Measurements from ENCODE around the gene AFF3. TPM values are rescaled to one million over a fixed set of nuclear protein-coding genes. Genes with fewer than 3 reads are reported as not detected.
"Not testable (repeated sequence)": the region's sequence is repeated elsewhere in the genome, so short reads cannot be mapped to it uniquely, and the experiment has no call there.

The AFF3 gene
- total RNA-seq, 4 donors from 2014 or later, result 5.3 to 216 (median 12.5) TPM

GRCh38 chr2:99747842-99748241 lies 394.5 kb downstream of the AFF3 start:
- no peaks in the 10 kb centered on the region for H3K27me3 ChIP-seq
- no peaks in the 10 kb centered on the region for H3K4me1 ChIP-seq
- no peaks in the 10 kb centered on the region for H3K36me3 ChIP-seq
- no peak overlapping the region for H3K27ac ChIP-seq
- DNase-seq, result no peak
- no peak for TF ChIP-seq POLR2A (IDR thresholded peaks at IDR 0.05)
- no peak for TF ChIP-seq CTCF (IDR thresholded peaks at IDR 0.05)
- no peak overlapping the region for H3K4me3 ChIP-seq
- H3K9me3 ChIP-seq, result no peaks in the 10 kb centered on the region

DNA sequence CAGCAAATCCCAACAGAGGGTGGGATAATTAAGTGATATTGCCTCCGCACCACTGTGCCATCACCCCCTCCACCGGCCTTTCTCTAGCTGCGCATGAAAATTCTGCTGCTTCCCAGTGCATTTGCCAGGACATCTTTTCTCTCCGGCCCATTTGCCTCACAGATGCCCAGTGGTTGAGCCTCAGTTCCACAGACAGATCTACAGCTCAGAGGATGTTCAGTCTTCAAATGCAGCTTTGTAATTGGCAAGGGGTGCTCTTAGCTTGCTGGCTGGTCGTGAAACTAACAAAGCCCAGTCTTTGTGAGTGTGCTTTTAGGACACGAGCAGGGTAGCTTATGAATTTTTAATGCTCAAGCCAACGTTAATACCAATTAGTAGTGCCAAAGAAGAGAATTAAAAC lies 399.2 kb downstream of the AFF3 start:
- H3K27me3 ChIP-seq, result no peaks in the 10 kb centered on the region
- TF ChIP-seq POLR2A (IDR thresholded peaks at IDR 0.05), result no peak
- TF ChIP-seq CTCF (IDR thresholded peaks at IDR 0.05), result no peak
- no peaks in the 10 kb centered on the region for H3K9me3 ChIP-seq
- no peak overlapping the region for H3K4me3 ChIP-seq
- H3K27ac ChIP-seq, result no peak overlapping the region
- no peak for DNase-seq
- no peaks in the 10 kb centered on the region for H3K36me3 ChIP-seq
- H3K4me1 ChIP-seq, result no peaks in the 10 kb centered on the region

DNA sequence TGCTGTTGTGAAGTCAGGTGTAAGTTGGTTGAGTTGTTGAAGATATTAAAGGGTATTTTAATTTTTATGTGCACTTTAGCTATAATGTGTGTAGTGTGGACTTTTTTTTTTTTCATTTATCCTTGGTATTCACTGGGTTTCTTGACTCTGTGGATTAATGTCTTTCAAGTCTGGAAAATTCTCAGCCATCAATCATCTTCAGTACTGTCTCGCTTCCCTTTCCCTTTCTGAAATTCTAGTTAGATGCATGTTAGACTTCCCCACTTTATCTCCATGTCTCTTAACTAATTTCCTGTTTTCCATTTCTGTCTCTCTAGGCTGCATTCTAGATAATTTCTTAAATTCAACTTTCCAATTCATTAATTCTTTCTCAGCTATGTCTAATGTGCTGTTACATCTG lies 404.9 kb downstream of the AFF3 start:
- H3K4me1 ChIP-seq, result no peaks in the 10 kb centered on the region
- TF ChIP-seq POLR2A (IDR thresholded peaks at IDR 0.05), result no peak

GRCh38 chr2:99735753-99736152 lies 406.6 kb downstream of the AFF3 start:
- H3K36me3 ChIP-seq, result no peaks in the 10 kb centered on the region
- no peaks in the 10 kb centered on the region for H3K9me3 ChIP-seq
- H3K27me3 ChIP-seq, result no peaks in the 10 kb centered on the region
- no peak overlapping the region for H3K4me3 ChIP-seq
- TF ChIP-seq POLR2A (IDR thresholded peaks at IDR 0.05) (no peak), CTCF (IDR thresholded peaks at IDR 0.05) (no peak)
- H3K4me1 ChIP-seq, result no peaks in the 10 kb centered on the region
- no peak overlapping the region for H3K27ac ChIP-seq
- DNase-seq, result no peak

More for the DNA sequence above, 404.9 kb downstream of the AFF3 start:
- H3K27me3 ChIP-seq, result no peaks in the 10 kb centered on the region
- no peak overlapping the region for H3K27ac ChIP-seq
- H3K9me3 ChIP-seq, result no peaks in the 10 kb centered on the region
- H3K36me3 ChIP-seq, result no peaks in the 10 kb centered on the region
- DNase-seq, result no peak
- no peak overlapping the region for H3K4me3 ChIP-seq

GRCh38 chr2:99735314-99735713 lies 407.1 kb downstream of the AFF3 start:
- not testable (repeated sequence) for H3K4me3 ChIP-seq, H3K36me3 ChIP-seq, DNase-seq, H3K27me3 ChIP-seq, H3K4me1 ChIP-seq, H3K9me3 ChIP-seq, H3K27ac ChIP-seq

DNA sequence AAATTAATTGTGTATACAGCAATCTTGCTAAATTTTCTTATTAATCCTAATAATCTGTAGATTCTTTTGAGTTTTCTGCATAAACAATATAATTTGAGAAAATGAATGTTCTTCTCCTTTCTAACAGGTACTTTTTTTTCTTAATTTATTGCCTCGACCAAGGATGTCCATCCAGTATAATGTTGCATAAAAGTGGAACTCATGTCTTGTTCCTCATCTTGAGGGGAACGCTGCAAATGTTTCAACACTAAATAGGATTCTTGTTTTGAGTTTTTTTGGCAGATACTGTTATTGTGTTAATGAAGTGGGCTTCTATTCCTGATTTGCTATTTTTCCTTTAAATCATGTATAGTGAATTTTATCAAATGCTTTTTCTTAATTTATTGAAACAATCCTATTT lies 408.2 kb downstream of the AFF3 start:
- Histone ChIP-seq H3K4me3 (no peak overlapping the region), H3K4me1 (peaks cover 0 to 7% (median 0%) of the 10 kb centered on the region in 4 donors), H3K27me3 (no peaks in the 10 kb centered on the region), H3K27ac (no peak overlapping the region), H3K36me3 (no peaks in the 10 kb centered on the region), H3K9me3 (no peaks in the 10 kb centered on the region)
- no peak for DNase-seq
- TF ChIP-seq CTCF (IDR thresholded peaks at IDR 0.05), result no peak
